ENCODE data around the gene ZSWIM9. TPM values are rescaled to one million over a fixed set of nuclear protein-coding genes. Genes with fewer than 3 reads are reported as not detected.

ZSWIM9 gene
- total and polyA plus RNA-seq, 2 donors from 2014 or later, result 5.5 to 7.8 TPM

DNA sequence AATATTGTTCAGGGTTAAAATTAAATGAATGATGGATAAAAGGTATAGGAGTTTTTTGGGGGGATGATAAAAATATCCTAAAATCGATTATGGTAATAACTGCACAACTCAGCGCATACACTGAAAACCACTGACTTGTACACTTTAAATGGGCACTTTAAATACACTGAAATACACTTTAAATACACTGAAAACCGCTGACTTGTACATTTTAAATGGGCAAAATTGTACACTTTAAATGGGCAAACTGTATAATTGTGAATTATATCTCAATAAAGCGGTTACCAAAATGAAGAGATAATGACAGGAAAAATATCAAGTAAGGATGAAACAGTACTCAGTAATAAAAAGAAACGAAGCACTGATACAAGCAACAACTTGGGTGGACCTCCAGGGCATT lies 1.8 kb upstream of the ZSWIM9 start:
- peaks cover 0 to 6% (median 3%) of the 10 kb centered on the region in 3 donors for H3K36me3 ChIP-seq (ENCODE audit: control insufficient read depth in 2 of 3, insufficient read depth in 3 of 3, low read length in 3 of 3)
- no peaks in the 10 kb centered on the region for H3K9me3 ChIP-seq (ENCODE audit: control insufficient read depth in 2 of 3, insufficient read depth in 1 of 3, low read length in 3 of 3)
- no peak for FAIRE-seq
- no peak overlapping the region for H3K9ac ChIP-seq (ENCODE audit: low read length in 3 of 3)
- no peak overlapping the region for H3K27ac ChIP-seq (ENCODE audit: low read depth in 2 of 2, low read length in 2 of 2)
- H3K27me3 ChIP-seq (ENCODE audit: control insufficient read depth, insufficient read depth, low read length), result no peaks in the 10 kb centered on the region
- DNase-seq, result no peak
- H3K4me1 ChIP-seq (ENCODE audit: control insufficient read depth in 2 of 3, insufficient read depth in 2 of 3, low read depth in 1 of 3, low read length in 3 of 3), result peaks cover 0 to 9% (median 6%) of the 10 kb centered on the region in 3 donors
- no peak for TF ChIP-seq CTCF (IDR thresholded peaks at IDR 0.05; ENCODE audit: borderline replicate concordance, extremely low read depth, insufficient read depth)
- intact Hi-C loops (cut with DNase I), result no loop called here
- H3K4me3 ChIP-seq (ENCODE audit: low read length in 3 of 3), result no peak overlapping the region

- H3K27ac ChIP-seq (ENCODE audit: low read depth in 2 of 2, low read length in 2 of 2), result peak overlapping the region; percentile 28 to 96
- H3K9ac ChIP-seq (ENCODE audit: low read length in 3 of 3), result peak overlapping the region in 1 of 3 donors; percentile 38
- DNase-seq (peak; percentile 74 to 95 (median 85)), FAIRE-seq (no peak)
- H3K4me1 ChIP-seq (ENCODE audit: control insufficient read depth in 2 of 3, insufficient read depth in 2 of 3, low read depth in 1 of 3, low read length in 3 of 3), result peaks cover 0 to 9% (median 6%) of the 10 kb centered on the region in 3 donors
- peak overlapping the region; percentile 68 to 96 (median 72) for H3K4me3 ChIP-seq (ENCODE audit: low read length in 3 of 3)
- H3K27me3 ChIP-seq (ENCODE audit: control insufficient read depth, insufficient read depth, low read length), result no peaks in the 10 kb centered on the region
- intact Hi-C loops (cut with DNase I), result no loop called here
- no peak for TF ChIP-seq CTCF (IDR thresholded peaks at IDR 0.05; ENCODE audit: borderline replicate concordance, extremely low read depth, insufficient read depth)
- peaks cover 0 to 9% (median 6%) of the 10 kb centered on the region in 3 donors for H3K36me3 ChIP-seq (ENCODE audit: control insufficient read depth in 2 of 3, insufficient read depth in 3 of 3, low read length in 3 of 3)
- H3K9me3 ChIP-seq (ENCODE audit: control insufficient read depth in 2 of 3, insufficient read depth in 1 of 3, low read length in 3 of 3), result no peaks in the 10 kb centered on the region
Measured at GRCh38 chr19:48169578-48169938, 922 bp upstream of the ZSWIM9 start.

DNA sequence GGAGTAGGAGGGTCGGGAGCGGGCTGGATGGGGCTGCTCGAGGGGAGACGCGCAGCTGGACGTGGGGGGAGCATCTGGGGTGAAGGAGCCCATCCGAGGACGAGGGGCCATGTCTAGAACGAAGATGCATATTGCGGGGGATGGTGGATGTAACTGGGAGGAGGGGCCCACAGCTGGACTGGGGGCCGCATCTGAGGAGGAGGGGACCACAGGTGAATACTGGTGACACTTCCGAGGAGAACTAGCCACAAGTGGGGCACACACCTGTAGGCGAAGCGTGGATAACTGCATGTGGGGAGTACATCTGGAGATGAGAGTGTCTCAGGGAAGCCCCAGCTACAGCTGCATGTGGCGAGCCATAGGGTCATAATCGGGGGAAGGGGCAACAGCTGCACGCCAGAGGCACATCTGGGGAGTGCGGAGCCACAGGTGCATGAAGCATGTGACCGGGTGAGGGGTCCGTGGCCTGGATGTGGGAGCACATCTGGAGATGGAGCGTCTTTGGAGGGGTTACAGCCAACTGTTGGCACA lies 402 bp downstream of the ZSWIM9 start:
- TF ChIP-seq CTCF (IDR thresholded peaks at IDR 0.05; ENCODE audit: borderline replicate concordance, extremely low read depth, insufficient read depth), result no peak
- H3K4me3 ChIP-seq (ENCODE audit: low read length in 3 of 3), result peak overlapping the region; percentile 74 to 96 (median 85)
- peaks cover 2 to 11% (median 6%) of the 10 kb centered on the region in 3 donors for H3K36me3 ChIP-seq (ENCODE audit: control insufficient read depth in 2 of 3, insufficient read depth in 3 of 3, low read length in 3 of 3)
- FAIRE-seq (no peak), DNase-seq (peak in 2 of 5 donors; percentile 46 to 78)
- peaks cover 0 to 9% (median 6%) of the 10 kb centered on the region in 3 donors for H3K4me1 ChIP-seq (ENCODE audit: control insufficient read depth in 2 of 3, insufficient read depth in 2 of 3, low read depth in 1 of 3, low read length in 3 of 3)
- H3K27ac ChIP-seq (ENCODE audit: low read depth in 2 of 2, low read length in 2 of 2), result no peak overlapping the region
- no peaks in the 10 kb centered on the region for H3K27me3 ChIP-seq (ENCODE audit: control insufficient read depth, insufficient read depth, low read length)
- intact Hi-C loops (cut with DNase I), result no loop called here
- no peaks in the 10 kb centered on the region for H3K9me3 ChIP-seq (ENCODE audit: control insufficient read depth in 2 of 3, insufficient read depth in 1 of 3, low read length in 3 of 3)
- peak overlapping the region; percentile 65 to 90 (median 68) for H3K9ac ChIP-seq (ENCODE audit: low read length in 3 of 3)

DNA sequence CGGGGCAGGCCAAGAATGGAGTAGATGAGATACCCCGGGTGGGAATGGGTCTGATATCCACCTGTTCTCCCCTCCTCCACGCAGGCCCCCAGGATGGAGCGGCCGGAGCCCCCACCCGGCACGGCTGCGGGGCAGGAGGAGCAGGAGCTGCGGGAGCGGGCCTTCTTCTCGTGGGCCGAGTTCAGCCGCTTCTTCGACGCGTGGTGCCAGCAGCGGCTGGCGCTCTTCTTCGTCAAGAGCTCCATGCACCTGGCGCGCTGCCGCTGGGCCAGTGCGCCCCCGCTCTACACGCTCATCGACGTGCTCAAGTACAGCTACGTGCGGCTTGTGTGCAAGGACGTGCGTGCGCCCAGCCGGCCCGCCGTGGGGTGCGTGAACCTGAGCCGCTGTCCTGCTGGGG lies 1.2 kb downstream of the ZSWIM9 start:
- Histone ChIP-seq H3K4me3 (ENCODE audit: low read length in 3 of 3) (no peak overlapping the region), H3K9me3 (ENCODE audit: control insufficient read depth in 2 of 3, insufficient read depth in 1 of 3, low read length in 3 of 3) (no peaks in the 10 kb centered on the region), H3K4me1 (ENCODE audit: control insufficient read depth in 2 of 3, insufficient read depth in 2 of 3, low read depth in 1 of 3, low read length in 3 of 3) (peaks cover 0 to 9% (median 6%) of the 10 kb centered on the region in 3 donors), H3K9ac (ENCODE audit: low read length in 3 of 3) (no peak overlapping the region), H3K36me3 (ENCODE audit: control insufficient read depth in 2 of 3, insufficient read depth in 3 of 3, low read length in 3 of 3) (peaks cover 2 to 11% (median 6%) of the 10 kb centered on the region in 3 donors), H3K27ac (ENCODE audit: low read depth in 2 of 2, low read length in 2 of 2) (no peak overlapping the region), H3K27me3 (ENCODE audit: control insufficient read depth, insufficient read depth, low read length) (no peaks in the 10 kb centered on the region)
- DNase-seq (peak in 2 of 5 donors; percentile 63 to 77), FAIRE-seq (no peak)
- TF ChIP-seq CTCF (IDR thresholded peaks at IDR 0.05; ENCODE audit: borderline replicate concordance, extremely low read depth, insufficient read depth), result no peak
- intact Hi-C loops (cut with DNase I), result no loop called here

All from kidney (tissue), 14 donors.